GM12801 (cell line): Measurements from ENCODE around the gene RNASE12.

Source experiments
- CTCF ChIP-seq: IDR thresholded peaks from one replicate; pipeline ENCODE4 v1.5.1; 2011; ENCODE audit warnings: control low read depth; ENCODE audit not compliant: insufficient read length; ENCODE audit errors: extremely low read depth

Gene RNASE12

GRCh38 chr14:20628063-20628854, 37.1 kb upstream of the RNASE12 start:
- TF ChIP-seq CTCF: no peak

- TF ChIP-seq CTCF: no peak
Measured at GRCh38 chr14:20627346-20628027, 36.3 kb upstream of the RNASE12 start.

GRCh38 chr14:20626274-20626673, 35.1 kb upstream of the RNASE12 start:
- no peak for TF ChIP-seq CTCF

DNA sequence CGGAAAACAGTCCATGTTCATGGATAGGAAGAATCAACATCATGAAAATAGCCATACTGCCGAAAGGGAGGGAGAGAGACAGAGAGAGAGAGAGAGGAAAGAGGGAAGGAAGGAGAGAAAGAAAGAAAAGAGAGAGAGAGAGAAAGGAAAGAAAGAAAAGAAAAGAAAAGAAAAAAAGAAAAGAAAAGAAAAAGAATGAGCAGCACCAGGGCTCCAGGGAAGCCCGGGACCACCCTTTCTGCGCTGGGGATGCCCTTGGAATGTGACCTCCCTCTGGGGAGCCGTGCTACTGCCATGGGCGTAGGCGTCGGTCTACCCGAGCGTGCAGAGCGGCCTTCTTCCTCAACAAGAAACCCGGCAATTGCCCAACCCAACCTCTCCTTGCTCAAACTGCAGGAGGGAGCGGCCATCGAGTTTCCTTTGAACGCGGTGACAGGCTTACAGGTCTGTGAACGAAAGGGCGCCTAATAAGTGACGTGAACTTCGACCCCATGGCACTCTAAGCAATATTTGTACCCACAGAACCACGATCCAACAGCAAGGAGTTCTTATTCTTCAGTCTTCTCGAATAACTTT, 33.4 kb upstream of the RNASE12 start:
- no peak for TF ChIP-seq CTCF

- TF ChIP-seq CTCF: no peak
Measured at GRCh38 chr14:20623798-20624197, 32.6 kb upstream of the RNASE12 start.

DNA sequence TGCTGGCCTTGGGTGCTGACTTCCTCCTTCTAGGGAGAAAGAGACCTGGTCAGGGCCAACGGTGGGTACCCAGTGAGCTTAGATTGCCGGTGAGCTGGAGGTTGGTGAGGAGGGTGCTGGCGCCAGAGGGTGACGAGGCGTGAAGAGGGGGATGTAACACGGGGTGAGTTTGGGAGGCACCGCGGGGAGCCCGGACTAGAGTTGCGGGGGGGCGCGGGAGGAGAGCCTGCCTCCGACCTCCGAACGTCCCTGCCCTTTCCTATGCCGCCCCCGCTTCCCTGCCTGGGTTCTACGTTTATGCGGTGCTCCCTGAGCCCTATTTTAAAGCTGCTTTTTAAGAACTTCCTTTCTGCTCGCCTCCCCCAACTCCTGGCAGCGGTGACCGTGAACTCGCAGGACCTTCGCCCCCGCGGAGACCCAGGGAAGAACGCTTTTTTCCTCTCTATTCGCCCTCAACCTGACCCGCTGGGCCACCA, 31.7 kb upstream of the RNASE12 start:
- TF ChIP-seq CTCF: no peak

GRCh38 chr14:20620798-20621478, 29.8 kb upstream of the RNASE12 start:
- no peak for TF ChIP-seq CTCF
